Progenitor cell of endocrine pancreas (in vitro differentiated cells): ENCODE data around the gene SAMSN1. TPM values are rescaled to one million over a fixed set of nuclear protein-coding genes. Genes with fewer than 3 reads are reported as not detected.

ENCODE experiments used
- DNase-seq: peaks from one replicate; pipeline ENCODE4 v3.0.0; 2021; ENCODE audit warnings: low spot score; ENCODE audit not compliant: unreplicated experiment
- H3K27ac Mint-ChIP-seq: 2 replicates; pipeline ENCODE4 v1.8.0; 2021; ENCODE audit warnings: mild to moderate bottlenecking, moderate library complexity, mixed read lengths
- H3K27me3 Mint-ChIP-seq: 2 replicates; pipeline ENCODE4 v1.8.0; 2021; ENCODE audit warnings: mixed read lengths
- H3K36me3 Mint-ChIP-seq: 2 replicates; pipeline ENCODE4 v1.8.0; 2022; ENCODE audit warnings: mixed read lengths; ENCODE audit not compliant: insufficient read depth
- H3K4me1 Mint-ChIP-seq: 2 replicates; pipeline ENCODE4 v1.8.0; 2021; ENCODE audit warnings: low read depth, mixed read lengths
- H3K4me3 Mint-ChIP-seq: 2 replicates; pipeline ENCODE4 v1.8.0; 2021; ENCODE audit warnings: low read depth, mild to moderate bottlenecking, moderate library complexity, mixed read lengths
- H3K9me3 Mint-ChIP-seq: 2 replicates; pipeline ENCODE4 v1.8.0; 2021; ENCODE audit warnings: low read depth, mixed read lengths
- total RNA-seq: library from RNA; stranded (reverse); gene quantifications from 2 replicates; pipeline ENCODE4 v1.2.1, GENCODE V29; 2021
- TF ChIP-seq, protein P1 (sequence below): fragments of 200-600 bp; sonication (generic); IDR thresholded peaks from one replicate; pipeline ENCODE4 v1.5.0; 2021; ENCODE audit warnings: antibody characterized with exemption, mild to moderate bottlenecking; ENCODE audit not compliant: unreplicated experiment

SAMSN1 gene
- total RNA-seq, 1 donor from 2014 or later: not detected

DNA sequence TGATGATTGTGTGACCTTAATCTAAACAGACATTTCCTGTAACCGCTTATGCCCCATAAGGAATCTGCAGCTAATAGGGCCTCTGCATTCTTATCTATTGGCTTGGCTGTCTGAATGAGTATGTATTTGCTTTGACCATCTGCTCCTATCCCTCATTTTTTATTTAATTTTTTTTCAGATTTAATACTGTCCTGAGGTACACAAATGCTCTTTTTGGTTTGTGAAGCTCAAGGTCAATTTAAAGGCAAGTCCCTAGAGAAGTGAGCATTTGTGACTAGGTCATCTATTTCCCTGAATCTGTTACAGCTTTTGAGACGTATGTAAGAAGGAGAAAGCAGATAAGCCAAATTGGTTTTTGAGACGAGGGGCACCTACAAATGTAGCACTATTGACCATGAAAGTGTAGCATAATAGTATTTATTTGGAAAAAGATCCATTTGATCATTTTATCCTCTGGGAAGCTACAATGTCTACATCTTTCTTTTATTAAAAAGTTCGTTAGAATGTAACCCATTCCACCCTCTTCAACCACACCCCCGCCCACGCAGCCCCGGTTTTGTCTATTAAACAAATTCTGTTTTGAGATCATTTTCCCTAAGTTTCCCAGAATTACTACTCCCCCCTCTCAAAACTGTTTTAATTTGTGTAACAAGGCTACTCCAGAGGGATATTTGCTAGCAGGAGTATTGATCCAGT lies 93.9 kb downstream of the SAMSN1 start:
- H3K9me3 Mint-ChIP-seq: no peaks in the 10 kb centered on the region
- H3K36me3 Mint-ChIP-seq: no peaks in the 10 kb centered on the region

GRCh38 chr21:14451546-14451945 lies 94.6 kb downstream of the SAMSN1 start:
- peaks cover 40% of the 10 kb centered on the region for H3K4me1 Mint-ChIP-seq
- no peak overlapping the region for H3K4me3 Mint-ChIP-seq
- no peak for DNase-seq
- TF ChIP-seq, protein P1, sequence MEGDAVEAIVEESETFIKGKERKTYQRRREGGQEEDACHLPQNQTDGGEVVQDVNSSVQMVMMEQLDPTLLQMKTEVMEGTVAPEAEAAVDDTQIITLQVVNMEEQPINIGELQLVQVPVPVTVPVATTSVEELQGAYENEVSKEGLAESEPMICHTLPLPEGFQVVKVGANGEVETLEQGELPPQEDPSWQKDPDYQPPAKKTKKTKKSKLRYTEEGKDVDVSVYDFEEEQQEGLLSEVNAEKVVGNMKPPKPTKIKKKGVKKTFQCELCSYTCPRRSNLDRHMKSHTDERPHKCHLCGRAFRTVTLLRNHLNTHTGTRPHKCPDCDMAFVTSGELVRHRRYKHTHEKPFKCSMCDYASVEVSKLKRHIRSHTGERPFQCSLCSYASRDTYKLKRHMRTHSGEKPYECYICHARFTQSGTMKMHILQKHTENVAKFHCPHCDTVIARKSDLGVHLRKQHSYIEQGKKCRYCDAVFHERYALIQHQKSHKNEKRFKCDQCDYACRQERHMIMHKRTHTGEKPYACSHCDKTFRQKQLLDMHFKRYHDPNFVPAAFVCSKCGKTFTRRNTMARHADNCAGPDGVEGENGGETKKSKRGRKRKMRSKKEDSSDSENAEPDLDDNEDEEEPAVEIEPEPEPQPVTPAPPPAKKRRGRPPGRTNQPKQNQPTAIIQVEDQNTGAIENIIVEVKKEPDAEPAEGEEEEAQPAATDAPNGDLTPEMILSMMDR: no peak
- no peak overlapping the region for H3K27ac Mint-ChIP-seq
- H3K36me3 Mint-ChIP-seq: no peaks in the 10 kb centered on the region
- no peaks in the 10 kb centered on the region for H3K9me3 Mint-ChIP-seq
- no peaks in the 10 kb centered on the region for H3K27me3 Mint-ChIP-seq

More for the DNA sequence above, 93.9 kb downstream of the SAMSN1 start:
- DNase-seq: no peak
- TF ChIP-seq, protein P1: no peak
- no peaks in the 10 kb centered on the region for H3K27me3 Mint-ChIP-seq
- no peak overlapping the region for H3K4me3 Mint-ChIP-seq
- H3K4me1 Mint-ChIP-seq: peaks cover 40% of the 10 kb centered on the region
- no peak overlapping the region for H3K27ac Mint-ChIP-seq

- no peaks in the 10 kb centered on the region for H3K36me3 Mint-ChIP-seq
- no peak overlapping the region for H3K27ac Mint-ChIP-seq
- TF ChIP-seq, protein P1: no peak
- no peak for DNase-seq
- no peak overlapping the region for H3K4me3 Mint-ChIP-seq
- H3K9me3 Mint-ChIP-seq: no peaks in the 10 kb centered on the region
- H3K4me1 Mint-ChIP-seq: peaks cover 24% of the 10 kb centered on the region
- no peaks in the 10 kb centered on the region for H3K27me3 Mint-ChIP-seq
Measured at GRCh38 chr21:14448784-14449183, 97.3 kb downstream of the SAMSN1 start.

GRCh38 chr21:14438211-14438610 lies 107.9 kb downstream of the SAMSN1 start:
- no peak overlapping the region for H3K4me3 Mint-ChIP-seq
- H3K36me3 Mint-ChIP-seq: no peaks in the 10 kb centered on the region
- no peak for DNase-seq
- H3K27ac Mint-ChIP-seq: no peak overlapping the region
- no peaks in the 10 kb centered on the region for H3K27me3 Mint-ChIP-seq
- no peaks in the 10 kb centered on the region for H3K4me1 Mint-ChIP-seq
- H3K9me3 Mint-ChIP-seq: no peaks in the 10 kb centered on the region
- TF ChIP-seq, protein P1: no peak

DNA sequence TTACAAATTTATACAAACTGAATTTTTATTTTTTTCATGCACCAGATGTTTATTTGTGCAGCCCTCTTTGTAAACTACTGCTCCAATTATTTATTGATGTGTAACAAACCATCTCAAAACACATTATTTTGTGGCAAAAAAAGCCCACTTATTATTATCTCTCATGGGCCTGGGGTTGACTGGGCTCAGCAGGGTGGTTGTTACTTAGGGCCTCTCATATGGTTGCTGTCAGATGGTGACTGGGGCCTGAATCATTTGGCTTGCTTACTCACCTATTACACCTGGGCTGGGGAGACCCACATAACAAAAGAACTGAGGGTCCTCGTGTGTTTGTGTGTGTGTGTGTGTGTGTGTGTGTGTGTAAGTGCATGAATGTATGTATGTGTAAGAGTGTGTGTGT lies 110.7 kb downstream of the SAMSN1 start:
- no peak for DNase-seq
- TF ChIP-seq, protein P1: no peak
- Mint-ChIP-seq H3K4me3 (no peak overlapping the region), H3K4me1 (no peaks in the 10 kb centered on the region), H3K27me3 (no peaks in the 10 kb centered on the region), H3K27ac (no peak overlapping the region), H3K36me3 (no peaks in the 10 kb centered on the region), H3K9me3 (no peaks in the 10 kb centered on the region)

Other genes with a start within 250 kb of the SAMSN1 start
- gene HSPA13, start 163.2 kb downstream of the SAMSN1 start, total RNA-seq: 44.4 and 45.7 TPM in 2 replicates